Lung (tissue), 12 donors: ENCODE data around the gene ENTPD6. TPM values are rescaled to one million over a fixed set of nuclear protein-coding genes. Genes with fewer than 3 reads are reported as not detected.

Experiments used
- ATAC-seq: fragments of 200-7000 bp; cut with Tn5 transposase; one replicate; pipeline ENCODE4 v1.9.1; 2020; ENCODE audit warnings: moderate number of reproducible peaks; ENCODE audit not compliant: insufficient read depth, low FRiP score
- DNase-seq, 3 donors: peaks; one replicate each; pipeline ENCODE4 v3.0.0-alpha.2; 2013 to 2017
- H3K27ac ChIP-seq, 2 donors: one replicate each; pipeline ENCODE4 v1.5.1; 2013; ENCODE audit warnings: mild to moderate bottlenecking in 2 of 2, moderate library complexity in 2 of 2, control low read depth in 1 of 2, inconsistent platforms in 1 of 2, low read depth in 1 of 2, low read length in 1 of 2
- H3K27me3 ChIP-seq, 3 donors: one replicate each; pipeline ENCODE4 v1.5.1; 2013; ENCODE audit warnings: low read length in 2 of 3; ENCODE audit not compliant: control insufficient read depth in 3 of 3, insufficient read depth in 3 of 3
- H3K36me3 ChIP-seq, 4 donors: one replicate each; pipeline ENCODE4 v1.5.1; 2013; ENCODE audit warnings: low read length in 4 of 4, mild to moderate bottlenecking in 1 of 4, moderate library complexity in 1 of 4; ENCODE audit not compliant: control insufficient read depth in 4 of 4, insufficient read depth in 4 of 4
- H3K4me1 ChIP-seq, 5 donors: one replicate each; pipeline ENCODE4 v1.5.1; 2013; ENCODE audit warnings: low read length in 5 of 5, mild to moderate bottlenecking in 2 of 5, moderate library complexity in 1 of 5; ENCODE audit not compliant: control insufficient read depth in 5 of 5, insufficient read depth in 5 of 5
- H3K4me3 ChIP-seq: one replicate; pipeline ENCODE4 v1.5.1; 2013; ENCODE audit warnings: mild to moderate bottlenecking, control low read depth, moderate library complexity
- H3K9ac ChIP-seq, 2 donors: one replicate each; pipeline ENCODE4 v1.5.1; 2013; ENCODE audit warnings: low read length in 2 of 2, control low read depth in 1 of 2; ENCODE audit not compliant: insufficient read depth in 1 of 2
- H3K9me3 ChIP-seq, 4 donors: one replicate each; pipeline ENCODE4 v1.5.1; 2013; ENCODE audit warnings: low read length in 3 of 4, mild to moderate bottlenecking in 1 of 4, moderate library complexity in 1 of 4; ENCODE audit not compliant: control insufficient read depth in 4 of 4, insufficient read depth in 3 of 4
- WGBS, 2 donors: extraction: QIAGEN DNeasy Blood & Tissue Kit; methylation state at CpG; one replicate each; pipeline ENCODE4 v1.1.7; 2013; 5-methylcytosine and 5-hydroxymethylcytosine counted together
- polyA plus RNA-seq, 2 donors: library from polyadenylated mRNA; stranded (reverse); fragments of 200-250 nt; gene quantifications; one replicate each; pipeline ENCODE4 v1.2.1, GENCODE V29; 2013
- total RNA-seq, 2 donors: library from RNA; depleted of rRNA in 1 of 2; stranded (reverse); fragments of >200 nt in 1 of 2; gene quantifications; one replicate each; pipeline ENCODE4 v1.2.1, GENCODE V29; 2014 to 2021
- TF ChIP-seq, protein P1 (sequence below): IDR thresholded peaks from 2 replicates; pipeline ENCODE4 v1.5.1; 2012; ENCODE audit warnings: mild to moderate bottlenecking; ENCODE audit errors: control extremely low read depth, extremely low read depth
- donor health status: control.
- donor health status: control.
- donor health status: Bipolar disorder and iron deficiency.
- donor health status: healthy.
- donor health status: DM: yes; HTN: yes; CAD: no.

Gene ENTPD6
- total and polyA plus RNA-seq, 4 donors, result 33.8 to 78.8 (median 52.2) TPM

DNA sequence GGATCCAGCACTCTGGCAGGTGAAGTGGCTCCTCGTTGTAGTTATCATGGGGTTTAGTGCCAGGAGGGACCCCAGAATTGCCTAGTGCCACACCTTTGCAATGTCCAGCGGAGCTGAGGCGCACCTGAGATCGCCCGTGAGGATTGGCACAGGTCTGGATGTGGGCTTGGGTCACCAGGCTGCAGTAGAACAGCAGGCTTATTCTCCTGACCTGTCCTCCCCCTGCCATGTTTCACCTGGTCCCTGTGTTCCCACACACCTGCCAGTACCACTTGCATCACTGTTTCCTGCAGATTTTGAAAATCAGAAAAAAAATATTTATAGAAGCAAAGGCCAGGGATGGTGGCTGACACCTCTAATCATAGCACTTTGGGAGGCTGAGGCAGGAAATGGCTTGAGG, 16.7 kb downstream of the ENTPD6 start:
- DNase-seq, result no peak
- Histone ChIP-seq H3K36me3 (peaks cover 16 to 45% (median 25%) of the 10 kb centered on the region in 4 donors), H3K9me3 (no peaks in the 10 kb centered on the region), H3K4me1 (no peaks in the 10 kb centered on the region), H3K27me3 (no peaks in the 10 kb centered on the region), H3K27ac (no peak overlapping the region), H3K9ac (no peak overlapping the region), H3K4me3 (no peak overlapping the region)
- WGBS, 2 donors, result 86 to 99% methylated on average over 5 of the region's 5 CpGs
- ATAC-seq, result no peak
- TF ChIP-seq, protein P1, sequence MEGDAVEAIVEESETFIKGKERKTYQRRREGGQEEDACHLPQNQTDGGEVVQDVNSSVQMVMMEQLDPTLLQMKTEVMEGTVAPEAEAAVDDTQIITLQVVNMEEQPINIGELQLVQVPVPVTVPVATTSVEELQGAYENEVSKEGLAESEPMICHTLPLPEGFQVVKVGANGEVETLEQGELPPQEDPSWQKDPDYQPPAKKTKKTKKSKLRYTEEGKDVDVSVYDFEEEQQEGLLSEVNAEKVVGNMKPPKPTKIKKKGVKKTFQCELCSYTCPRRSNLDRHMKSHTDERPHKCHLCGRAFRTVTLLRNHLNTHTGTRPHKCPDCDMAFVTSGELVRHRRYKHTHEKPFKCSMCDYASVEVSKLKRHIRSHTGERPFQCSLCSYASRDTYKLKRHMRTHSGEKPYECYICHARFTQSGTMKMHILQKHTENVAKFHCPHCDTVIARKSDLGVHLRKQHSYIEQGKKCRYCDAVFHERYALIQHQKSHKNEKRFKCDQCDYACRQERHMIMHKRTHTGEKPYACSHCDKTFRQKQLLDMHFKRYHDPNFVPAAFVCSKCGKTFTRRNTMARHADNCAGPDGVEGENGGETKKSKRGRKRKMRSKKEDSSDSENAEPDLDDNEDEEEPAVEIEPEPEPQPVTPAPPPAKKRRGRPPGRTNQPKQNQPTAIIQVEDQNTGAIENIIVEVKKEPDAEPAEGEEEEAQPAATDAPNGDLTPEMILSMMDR, result no peak

DNA sequence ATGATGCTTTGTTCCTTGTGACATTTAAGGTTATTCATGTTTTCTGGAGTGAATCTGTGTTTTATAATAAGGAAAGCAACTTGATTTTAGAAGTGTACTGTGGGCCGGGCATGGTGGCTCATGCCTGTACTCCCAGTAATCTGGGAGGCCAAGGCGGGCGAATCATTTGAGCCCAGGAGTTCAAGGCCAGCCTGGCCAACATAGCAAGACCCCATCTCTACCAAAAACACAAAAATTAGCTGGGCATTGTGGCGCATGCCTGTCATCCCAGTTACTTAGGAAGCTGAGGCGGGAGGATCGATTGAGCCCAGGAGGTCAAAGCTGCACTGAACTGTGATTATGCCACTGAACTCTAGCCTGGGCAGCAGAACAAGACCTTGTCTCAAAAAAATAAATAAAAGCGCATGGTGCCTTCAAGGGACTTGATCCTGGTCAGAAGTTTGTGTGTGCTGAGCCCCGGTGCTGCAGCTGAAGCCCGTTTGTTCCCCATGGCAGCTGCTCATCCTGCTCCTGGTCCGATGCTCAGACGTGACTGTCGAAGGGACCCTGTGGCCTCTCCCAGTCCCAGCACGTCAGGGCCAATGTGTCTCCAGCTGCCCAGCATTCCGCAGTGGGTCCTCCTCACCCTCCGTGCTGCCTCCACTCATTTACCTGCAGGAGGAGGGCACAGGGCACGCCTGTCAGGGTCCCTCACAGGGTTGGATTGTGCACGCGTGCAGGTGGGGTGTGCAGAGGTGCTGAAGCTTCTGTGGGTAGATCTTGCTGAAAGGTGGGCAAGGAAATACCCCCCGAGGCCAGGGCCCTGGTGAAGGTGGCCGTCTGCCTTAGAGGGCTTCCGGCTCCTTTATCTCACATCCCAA, 18.3 kb downstream of the ENTPD6 start:
- Histone ChIP-seq H3K27me3 (no peaks in the 10 kb centered on the region), H3K27ac (no peak overlapping the region), H3K36me3 (peaks cover 18 to 59% (median 28%) of the 10 kb centered on the region in 4 donors), H3K4me1 (no peaks in the 10 kb centered on the region), H3K9ac (no peak overlapping the region), H3K9me3 (no peaks in the 10 kb centered on the region), H3K4me3 (no peak overlapping the region)
- DNase-seq (no peak), ATAC-seq (no peak)
- TF ChIP-seq, protein P1, result no peak
- 95 to 96% methylated on average over 21 of the region's 21 CpGs for WGBS, 2 donors

DNA sequence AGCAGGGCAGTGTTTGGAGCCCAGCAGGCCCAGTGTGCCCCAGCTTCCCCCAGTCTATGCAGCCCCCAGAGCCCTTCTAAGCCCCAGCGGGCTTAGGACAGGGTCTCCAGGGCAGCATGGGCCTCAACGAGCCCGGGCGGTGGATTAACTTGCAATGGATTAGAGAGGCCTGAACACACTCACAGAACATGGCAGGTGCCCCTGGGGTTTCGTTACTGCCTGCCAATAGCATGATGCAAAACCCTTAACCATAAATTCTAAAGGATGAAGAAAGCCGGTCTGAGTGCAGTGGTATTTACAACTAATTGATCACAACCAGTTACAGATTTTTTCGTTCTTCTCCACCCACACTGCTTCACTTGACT, 18.9 kb downstream of the ENTPD6 start:
- no peaks in the 10 kb centered on the region for H3K27me3 ChIP-seq
- no peak overlapping the region for H3K4me3 ChIP-seq
- WGBS, 2 donors, result 86 to 93% methylated on average over 7 of the region's 7 CpGs
- H3K9me3 ChIP-seq, result no peaks in the 10 kb centered on the region
- peaks cover 18 to 63% (median 28%) of the 10 kb centered on the region in 4 donors for H3K36me3 ChIP-seq
- H3K4me1 ChIP-seq, result no peaks in the 10 kb centered on the region
- H3K9ac ChIP-seq, result no peak overlapping the region
- no peak for ATAC-seq
- TF ChIP-seq, protein P1, result no peak
- DNase-seq, result no peak
- H3K27ac ChIP-seq, result no peak overlapping the region

DNA sequence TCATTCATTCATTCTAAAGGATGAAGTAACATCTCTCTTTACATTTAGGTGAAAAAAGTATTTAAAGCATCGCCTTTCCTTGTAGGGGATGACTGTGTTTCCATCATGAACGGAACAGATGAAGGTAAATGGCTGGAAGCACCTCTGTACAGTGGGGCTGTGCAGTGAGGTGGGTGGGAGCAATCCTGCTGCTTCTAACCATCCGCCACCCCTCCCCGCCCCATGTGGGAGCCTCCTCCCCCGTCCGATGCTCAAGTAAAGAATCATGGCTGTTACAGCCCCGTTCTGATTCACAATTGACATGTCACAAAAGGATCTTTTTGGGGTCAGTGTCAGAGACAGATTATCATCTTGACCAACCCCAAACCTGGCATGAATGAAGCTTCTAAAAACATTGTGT, 19.3 kb downstream of the ENTPD6 start:
- Histone ChIP-seq H3K4me1 (peaks cover 0 to under 1% (median 0%) of the 10 kb centered on the region in 5 donors), H3K9me3 (no peaks in the 10 kb centered on the region), H3K9ac (no peak overlapping the region), H3K27me3 (no peaks in the 10 kb centered on the region), H3K36me3 (peaks cover 18 to 64% (median 28%) of the 10 kb centered on the region in 4 donors), H3K4me3 (no peak overlapping the region), H3K27ac (no peak overlapping the region)
- DNase-seq (no peak), ATAC-seq (no peak)
- 95 to 99% methylated on average over 7 of the region's 7 CpGs for WGBS, 2 donors
- TF ChIP-seq, protein P1, result no peak
